Tibial artery (tissue), 4 donors: ENCODE data around the gene PROK2.

Experiments used
- DNase-seq, 2 donors: peaks; one replicate each; pipeline ENCODE4 v3.0.0-alpha.2; 2019
- H3K27ac ChIP-seq, 2 donors: fragments of 200-600 bp; sonication (generic) in 1 of 2; 1 replicate in 1 of 2; 2 replicates in 1 of 2; pipeline ENCODE4 v1.5.1; 2018 to 2019; ENCODE audit warnings: mild to moderate bottlenecking in 1 of 2
- H3K27me3 ChIP-seq, 2 donors: fragments of 200-600 bp; sonication (generic) in 1 of 2; one replicate each; pipeline versions ENCODE4 v1.5.1 to v1.6.0; 2016 to 2019
- H3K36me3 ChIP-seq, 3 donors: fragments of 200-600 bp; sonication (generic) in 2 of 3; one replicate each; pipeline ENCODE4 v1.5.1; 2016 to 2019; ENCODE audit warnings: mild to moderate bottlenecking in 2 of 3
- H3K4me1 ChIP-seq, 4 donors: fragments of 200-600 bp; sonication (generic) in 2 of 4; 1 replicate in 3 of 4; 2 replicates in 1 of 4; pipeline ENCODE4 v1.5.1; 2016 to 2019
- H3K4me3 ChIP-seq, 2 donors: fragments of 200-600 bp; sonication (generic) in 1 of 2; 1 replicate in 1 of 2; 2 replicates in 1 of 2; pipeline ENCODE4 v1.5.1; 2018 to 2019; ENCODE audit warnings: mild to moderate bottlenecking in 2 of 2
- H3K9me3 ChIP-seq, 3 donors: fragments of 200-600 bp; sonication (generic) in 1 of 3; one replicate each; pipeline ENCODE4 v1.5.1; 2016 to 2019
- intact Hi-C: fragments of 100-400 bp; cut with DNase I; formaldehyde crosslinking; loops from one replicate; pipeline ENCODE4 v1.15.0; 2023; ENCODE audit warnings: low total_unique reads
- TF ChIP-seq, protein P1 (sequence below), 2 experiments: fragments of 200-600 bp in 1 of 2; fragments of 450-650 bp in 1 of 2; IDR thresholded peaks; one replicate each; pipeline ENCODE4 v1.5.1; 2017 to 2019; ENCODE audit warnings: antibody characterized with exemption in 2 of 2, mild to moderate bottlenecking in 1 of 2, moderate library complexity in 1 of 2

Gene PROK2

DNA sequence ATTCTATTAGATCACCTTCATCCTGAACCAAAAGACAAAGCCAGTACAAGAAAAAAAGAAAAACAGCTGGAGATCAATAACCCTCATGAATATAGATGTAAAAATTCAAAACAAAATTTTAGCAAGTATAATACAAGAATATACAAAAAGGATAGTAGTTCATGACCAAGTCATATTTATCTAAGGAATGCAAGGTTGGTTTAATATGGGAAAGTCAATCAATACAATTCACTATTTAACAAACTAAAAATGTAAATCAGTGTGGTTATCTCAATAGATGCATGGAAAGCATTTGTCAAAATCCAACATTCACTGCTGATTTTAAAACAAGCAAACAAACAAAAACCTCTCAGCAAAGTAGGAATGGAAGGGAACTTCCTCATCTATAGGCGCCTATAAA is 42.3 kb downstream of the PROK2 start:
- H3K27me3 ChIP-seq: no peaks in the 10 kb centered on the region
- TF ChIP-seq, protein P1, sequence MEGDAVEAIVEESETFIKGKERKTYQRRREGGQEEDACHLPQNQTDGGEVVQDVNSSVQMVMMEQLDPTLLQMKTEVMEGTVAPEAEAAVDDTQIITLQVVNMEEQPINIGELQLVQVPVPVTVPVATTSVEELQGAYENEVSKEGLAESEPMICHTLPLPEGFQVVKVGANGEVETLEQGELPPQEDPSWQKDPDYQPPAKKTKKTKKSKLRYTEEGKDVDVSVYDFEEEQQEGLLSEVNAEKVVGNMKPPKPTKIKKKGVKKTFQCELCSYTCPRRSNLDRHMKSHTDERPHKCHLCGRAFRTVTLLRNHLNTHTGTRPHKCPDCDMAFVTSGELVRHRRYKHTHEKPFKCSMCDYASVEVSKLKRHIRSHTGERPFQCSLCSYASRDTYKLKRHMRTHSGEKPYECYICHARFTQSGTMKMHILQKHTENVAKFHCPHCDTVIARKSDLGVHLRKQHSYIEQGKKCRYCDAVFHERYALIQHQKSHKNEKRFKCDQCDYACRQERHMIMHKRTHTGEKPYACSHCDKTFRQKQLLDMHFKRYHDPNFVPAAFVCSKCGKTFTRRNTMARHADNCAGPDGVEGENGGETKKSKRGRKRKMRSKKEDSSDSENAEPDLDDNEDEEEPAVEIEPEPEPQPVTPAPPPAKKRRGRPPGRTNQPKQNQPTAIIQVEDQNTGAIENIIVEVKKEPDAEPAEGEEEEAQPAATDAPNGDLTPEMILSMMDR (IDR thresholded peaks at IDR 0.05): no peak
- DNase-seq: no peak
- no peak overlapping the region for H3K4me3 ChIP-seq
- no peaks in the 10 kb centered on the region for H3K36me3 ChIP-seq
- no peak overlapping the region for H3K27ac ChIP-seq
- H3K9me3 ChIP-seq: peaks cover 0 to 30% (median 28%) of the 10 kb centered on the region in 3 donors
- intact Hi-C loops: no loop called here
- no peaks in the 10 kb centered on the region for H3K4me1 ChIP-seq

DNA sequence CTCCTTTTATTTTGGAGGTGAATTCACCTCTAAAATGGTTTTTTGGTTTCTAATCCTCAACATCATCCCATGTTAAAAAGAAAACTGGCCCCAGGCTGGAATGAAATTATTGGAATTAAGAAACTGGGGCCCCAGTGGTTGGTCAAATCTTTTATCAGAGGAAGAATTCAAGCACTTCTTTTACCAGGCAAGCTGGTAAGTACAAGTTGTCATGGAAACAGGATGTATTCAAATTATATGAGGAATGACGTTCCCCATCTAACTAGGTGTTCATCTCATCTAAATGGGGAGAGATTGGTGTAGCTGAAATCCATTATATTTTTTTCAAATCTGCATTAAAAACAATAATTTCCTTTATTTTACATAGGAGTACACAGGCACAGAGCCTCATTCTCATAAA is 50.1 kb downstream of the PROK2 start:
- Histone ChIP-seq H3K4me3 (no peak overlapping the region), H3K27me3 (no peaks in the 10 kb centered on the region), H3K4me1 (peaks cover 0 to 3% (median 0%) of the 10 kb centered on the region in 4 donors), H3K27ac (no peak overlapping the region), H3K36me3 (no peaks in the 10 kb centered on the region), H3K9me3 (no peaks in the 10 kb centered on the region)
- no peak for DNase-seq
- intact Hi-C loops: no loop called here
- TF ChIP-seq, protein P1 (IDR thresholded peaks at IDR 0.05): no peak

DNA sequence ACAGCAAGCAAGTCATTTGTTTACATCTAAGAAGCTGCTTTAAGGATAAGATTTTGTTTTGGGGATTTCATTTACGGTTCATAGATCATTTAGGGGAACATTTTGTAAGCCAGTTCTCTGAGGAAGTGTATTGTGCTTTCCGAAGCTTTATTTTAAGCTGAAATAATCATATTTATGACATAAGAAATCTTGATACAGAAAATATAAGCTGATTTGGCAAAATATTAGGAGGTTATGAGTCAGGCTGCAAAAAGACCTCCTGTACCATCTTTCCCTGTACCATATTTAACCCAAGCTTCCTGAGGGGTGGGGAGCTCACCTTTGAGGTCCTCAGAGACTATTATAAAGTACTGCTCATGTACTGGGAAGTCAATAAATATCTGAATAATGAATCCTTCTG is 51.6 kb downstream of the PROK2 start:
- no peak overlapping the region for H3K4me3 ChIP-seq
- no peak overlapping the region for H3K27ac ChIP-seq
- H3K27me3 ChIP-seq: no peaks in the 10 kb centered on the region
- intact Hi-C loops: no loop called here
- no peaks in the 10 kb centered on the region for H3K9me3 ChIP-seq
- H3K36me3 ChIP-seq: no peaks in the 10 kb centered on the region
- H3K4me1 ChIP-seq: peaks cover 0 to 3% (median 0%) of the 10 kb centered on the region in 4 donors
- TF ChIP-seq, protein P1 (IDR thresholded peaks at IDR 0.05): no peak
- no peak for DNase-seq

DNA sequence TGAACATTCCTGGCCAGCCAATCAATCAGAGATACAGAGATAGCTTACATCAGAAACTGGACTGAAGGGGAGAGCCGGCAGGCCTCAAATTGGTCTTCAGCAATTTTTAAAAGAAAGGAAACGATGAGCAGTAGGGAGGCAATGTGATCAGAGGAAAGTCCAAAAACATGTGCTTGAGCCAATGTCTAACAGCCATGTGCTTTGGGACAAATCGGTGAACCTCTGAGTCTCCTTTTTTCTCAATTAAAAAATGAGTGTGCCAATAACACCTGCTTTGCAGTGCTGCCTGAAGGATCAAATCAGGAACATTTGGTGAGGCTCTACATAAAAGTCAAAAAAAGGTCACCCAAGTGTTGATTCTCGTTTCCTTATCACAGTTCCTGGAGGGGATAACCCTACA is 52.3 kb downstream of the PROK2 start:
- Histone ChIP-seq H3K27me3 (no peaks in the 10 kb centered on the region), H3K27ac (no peak overlapping the region), H3K4me3 (no peak overlapping the region), H3K36me3 (no peaks in the 10 kb centered on the region), H3K4me1 (peaks cover 0 to 3% (median 0%) of the 10 kb centered on the region in 4 donors), H3K9me3 (no peaks in the 10 kb centered on the region)
- TF ChIP-seq, protein P1 (IDR thresholded peaks at IDR 0.05): no peak
- DNase-seq: no peak
- intact Hi-C loops: no loop called here

DNA sequence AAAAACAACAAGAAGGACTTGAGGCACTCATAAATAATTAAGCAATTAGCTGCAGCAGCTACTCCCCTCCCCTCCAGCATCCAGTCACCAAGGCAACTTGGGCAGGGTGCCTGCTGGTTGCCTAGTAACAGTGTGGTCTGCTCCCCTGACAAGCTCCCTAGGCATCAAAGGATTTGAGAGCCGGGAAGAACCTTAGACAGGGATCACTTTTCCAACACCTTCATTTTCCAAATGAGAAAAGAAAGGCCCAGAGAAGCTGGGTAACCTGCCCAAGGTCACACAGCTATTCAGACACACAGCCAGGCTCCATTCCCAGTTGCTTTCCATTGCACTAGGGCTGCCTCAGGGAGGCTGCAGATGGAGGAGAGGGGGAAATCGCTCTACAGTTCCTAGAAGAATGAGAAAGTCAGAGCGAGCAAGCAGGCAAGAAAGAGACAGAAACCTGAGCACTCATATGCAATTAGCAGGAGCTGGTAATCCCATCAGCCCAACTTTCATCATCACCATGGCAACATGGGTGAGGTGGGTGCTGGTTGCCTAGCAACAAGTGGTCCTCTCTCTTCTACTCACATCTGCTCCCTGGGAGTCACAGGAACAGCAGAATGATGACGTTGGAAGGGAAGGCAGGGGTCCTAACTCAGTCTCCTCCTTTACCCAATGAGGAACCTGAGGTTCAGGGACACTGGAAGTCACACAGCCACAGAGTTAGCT is 56.2 kb downstream of the PROK2 start:
- Histone ChIP-seq H3K27ac (no peak overlapping the region), H3K27me3 (no peaks in the 10 kb centered on the region), H3K36me3 (no peaks in the 10 kb centered on the region), H3K4me3 (no peak overlapping the region), H3K9me3 (no peaks in the 10 kb centered on the region), H3K4me1 (peaks cover 0 to 17% (median 13%) of the 10 kb centered on the region in 4 donors)
- TF ChIP-seq, protein P1 (IDR thresholded peaks at IDR 0.05): no peak
- DNase-seq: no peak
- intact Hi-C loops: loop anchor here (10.0 kb wide), 3 partner anchors 226 to 1096 kb away; no protein-coding TSS in a partner anchor
